A549 (cell line): ENCODE results near the gene AHI1.

Experiments
- CTCF ChIP-seq: fragments of >200 bp; sonication (Bioruptor Twin); formaldehyde crosslinking; IDR thresholded peaks from 3 replicates; pipeline ENCODE4 v1.5.1; 2016
- EP300 ChIP-seq, 2 experiments: fragments of >200 bp; sonication (Bioruptor Twin); formaldehyde crosslinking; IDR thresholded peaks; 2 replicates in 1 of 2; 3 replicates in 1 of 2; pipeline ENCODE4 v1.6.1; 2016 to 2017
- JUN ChIP-seq, 2 experiments: fragments of >200 bp; sonication (Bioruptor Twin); formaldehyde crosslinking; IDR thresholded peaks; 2 replicates in 1 of 2; 3 replicates in 1 of 2; pipeline ENCODE4 v1.6.1; 2016 to 2017
- KDM1A ChIP-seq: fragments of 200-600 bp; sonication (generic); IDR thresholded peaks from 2 replicates; pipeline ENCODE4 v1.6.1; 2016; ENCODE audit warnings: low read depth, mild to moderate bottlenecking
- KDM5A ChIP-seq: fragments of 200-600 bp; sonication (generic); IDR thresholded peaks from 2 replicates; pipeline ENCODE4 v1.6.1; 2016; ENCODE audit warnings: antibody characterized with exemption, mild to moderate bottlenecking
- MYC ChIP-seq: IDR thresholded peaks from 2 replicates; pipeline ENCODE4 v1.6.1; 2012; ENCODE audit warnings: mild to moderate bottlenecking, inconsistent platforms, low read length, improper control_type of control experiment, borderline replicate concordance
- NPAS2 ChIP-seq: fragments of 250-450 bp; sonication (Bioruptor Pico); IDR thresholded peaks from 2 replicates; pipeline ENCODE4 v1.8.0; 2022; ENCODE audit warnings: mild to moderate bottlenecking, moderate library complexity, borderline replicate concordance
- POLR2A ChIP-seq: IDR thresholded peaks from 2 replicates; pipeline ENCODE4 v1.6.1; 2012; ENCODE audit warnings: mild to moderate bottlenecking, low read length
- RAD21 ChIP-seq, 2 experiments: fragments of >200 bp in 1 of 2; sonication (Bioruptor Twin) in 1 of 2; formaldehyde crosslinking in 1 of 2; IDR thresholded peaks in 1 of 2; conservative IDR thresholded peaks in 1 of 2; 2 replicates in 1 of 2; 3 replicates in 1 of 2; pipeline ENCODE4 v1.6.1; 2012 to 2018; ENCODE audit warnings: inconsistent platforms in 1 of 2
- RNF2 ChIP-seq: fragments of 200-600 bp; sonication (generic); IDR thresholded peaks from 2 replicates; pipeline ENCODE4 v1.6.1; 2016; ENCODE audit warnings: low read depth, mild to moderate bottlenecking, antibody characterized with exemption, moderate library complexity, borderline replicate concordance

GRCh38 chr6:135521431-135521830, 23.9 kb upstream of the AHI1 start:
- TF ChIP-seq RAD21 (conservative IDR thresholded peaks at IDR 0.05 in 1 of 2, IDR thresholded peaks at IDR 0.05 in 1 of 2) (no peak), EP300 (IDR thresholded peaks at IDR 0.05) (no peak), CTCF (no peak), MYC (no peak), KDM5A (no peak), KDM1A (no peak), POLR2A (no peak), NPAS2 (CRISPR knock-in tag) (no peak), RNF2 (no peak), JUN (IDR thresholded peaks at IDR 0.05) (no peak)
